ENCODE data around the gene HBA2. TPM values are rescaled to one million over a fixed set of nuclear protein-coding genes. Genes with fewer than 3 reads are reported as not detected.
A peak's percentile ranks its signal among the peaks of the same experiment; 100 is the strongest.

The HBA2 gene
- total and polyA plus RNA-seq, 9 of the 15 experiments (the other 6 are each of a cell fraction or from before 2014, with no cell fraction given): 40.4 to 853 (median 286) TPM

GRCh38 chr16:180681-181564, 8.2 kb downstream of the HBA2 start (continued):
- TF ChIP-seq ILK (tag; IDR thresholded peaks at IDR 0.05; ENCODE audit: borderline replicate concordance, low read depth): no peak
- no peak for TF ChIP-seq YBX1 (IDR thresholded peaks at IDR 0.05)
- TF ChIP-seq YY1 (IDR thresholded peaks at IDR 0.05; ENCODE audit: borderline replicate concordance in 1 of 3, control insufficient read depth in 1 of 3, extremely low read depth in 1 of 3, insufficient read depth in 3 of 3, insufficient read length in 1 of 3, insufficient replicate concordance in 2 of 3, low read depth in 1 of 3, low read length in 2 of 3): peak in 1 of 3 experiments; percentile 6
- peak; percentile 100 for TF ChIP-seq RERE (CRISPR knock-in tag; IDR thresholded peaks at IDR 0.05; ENCODE audit: borderline replicate concordance)
- TF ChIP-seq HMGN3 (IDR thresholded peaks at IDR 0.05; ENCODE audit: borderline replicate concordance, extremely low read depth, insufficient read length, low read depth, low read length): peak; percentile 76
- TF ChIP-seq POU5F1 (IDR thresholded peaks at IDR 0.05; ENCODE audit: borderline replicate concordance, low read depth, low read length, partially characterized antibody): no peak
- TF ChIP-seq UBTF (IDR thresholded peaks at IDR 0.05; ENCODE audit: borderline replicate concordance in 1 of 2, low read depth in 2 of 2, low read length in 2 of 2): peak; percentile 0 to 37; a peak in 2 of 4 replicates
